Astrocyte of the cerebellum (primary cell): ENCODE measurements around the gene BOC.

Source experiments
- DNase-seq: peaks from one replicate; pipeline ENCODE4 v3.0.0-alpha.2; 2011; ENCODE audit warnings: low read depth
- H3K4me3 ChIP-seq: 2 replicates; pipeline ENCODE4 v1.5.1; 2011; ENCODE audit warnings: mild to moderate bottlenecking, low read depth, low read length, moderate library complexity
- CTCF ChIP-seq: IDR thresholded peaks from 2 replicates; pipeline ENCODE4 v1.5.1; 2012; ENCODE audit warnings: low read length, low read depth, moderate library complexity, mild to moderate bottlenecking; ENCODE audit errors: missing control alignments
- in situ Hi-C: cut with HindIII; loops from 2 replicates; pipeline ENCODE4 v1.10.0; 2017; ENCODE audit warnings: low sequenced_read_pairs

BOC gene

DNA sequence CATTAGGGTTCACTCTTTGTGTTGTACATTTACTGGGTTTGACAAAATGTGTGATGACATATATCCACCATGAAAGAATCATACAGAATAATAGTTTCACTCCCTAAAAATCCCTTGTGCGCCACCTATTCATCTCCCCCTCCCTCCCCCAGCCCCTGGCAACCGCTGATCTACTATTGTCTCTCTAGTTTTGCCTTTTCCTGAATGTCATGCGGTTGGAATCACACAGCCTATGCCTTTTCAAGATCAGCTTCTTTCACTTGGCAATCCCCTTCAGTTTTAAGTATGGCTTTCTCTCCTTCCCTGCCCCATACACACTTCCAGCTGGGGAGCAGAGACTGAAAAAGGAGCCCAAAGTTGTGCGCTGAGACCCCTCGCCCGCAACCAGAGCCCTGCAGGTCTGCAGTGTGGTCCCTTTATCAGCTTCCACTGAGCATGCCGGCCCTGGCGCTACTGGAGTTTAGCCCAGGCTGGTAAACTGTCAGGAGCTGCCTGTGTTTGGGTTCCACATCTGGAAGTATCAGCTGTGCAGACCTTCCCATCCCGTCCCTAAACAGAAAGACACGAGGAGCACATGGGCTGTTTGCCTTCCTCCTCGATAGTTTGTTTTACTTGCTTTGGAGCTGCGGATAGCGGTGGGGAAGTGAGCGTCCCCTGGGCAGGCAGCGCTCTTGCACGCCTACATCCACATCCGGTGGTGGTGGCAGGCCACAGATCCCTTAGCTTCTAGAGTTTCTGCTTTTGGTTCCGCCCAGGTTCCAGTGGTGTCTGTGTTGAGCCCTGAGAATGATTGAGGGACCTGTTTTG is 12.3 kb downstream of the BOC start:
- in situ Hi-C loops: no loop called here
- no peak for TF ChIP-seq CTCF
- no peak overlapping the region for H3K4me3 ChIP-seq
- DNase-seq: no peak

DNA sequence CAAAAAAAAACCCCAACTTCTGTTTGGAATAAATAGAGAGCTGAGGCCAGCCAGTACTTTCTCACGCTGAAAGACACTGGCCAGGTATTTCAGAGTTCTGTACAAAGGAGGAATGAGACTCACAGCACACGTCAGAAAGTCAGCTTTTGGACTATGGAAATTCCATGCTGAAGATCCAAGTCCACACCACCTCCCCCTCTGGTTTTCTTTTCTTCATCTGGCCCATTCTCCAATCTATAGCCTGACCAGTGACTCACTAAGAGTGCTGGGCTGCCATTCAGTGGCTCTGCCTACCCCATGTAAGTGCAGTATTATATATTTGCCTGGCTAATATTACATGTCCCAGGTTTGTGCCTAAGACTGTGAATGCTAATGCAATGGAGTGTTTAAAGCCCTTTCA is 13.9 kb downstream of the BOC start:
- TF ChIP-seq CTCF: no peak
- no peak overlapping the region for H3K4me3 ChIP-seq
- in situ Hi-C loops: no loop called here
- DNase-seq: no peak

DNA sequence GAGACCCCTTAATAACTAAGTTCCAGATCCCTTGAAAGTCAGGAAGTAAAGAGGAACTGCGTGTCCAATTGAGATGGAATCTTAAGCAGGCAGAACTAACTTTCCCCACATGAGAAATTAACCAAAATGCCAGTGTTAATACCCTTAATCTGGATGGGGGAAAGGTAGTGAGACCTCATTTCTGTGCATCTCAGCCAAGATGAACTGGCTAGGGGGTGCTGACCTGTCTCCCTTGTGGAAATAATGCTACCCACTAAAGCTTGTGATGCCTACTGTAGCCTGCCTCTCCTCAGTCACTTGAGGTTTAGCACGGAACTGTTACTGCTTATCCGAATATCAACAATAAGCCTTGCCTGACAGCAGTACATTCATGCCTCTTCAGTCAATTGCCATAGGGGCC is 15.1 kb downstream of the BOC start:
- in situ Hi-C loops: no loop called here
- no peak overlapping the region for H3K4me3 ChIP-seq
- DNase-seq: peak; percentile 44
- TF ChIP-seq CTCF: no peak

- in situ Hi-C loops: no loop called here
- no peak overlapping the region for H3K4me3 ChIP-seq
- no peak for TF ChIP-seq CTCF
- DNase-seq: no peak
Measured at GRCh38 chr3:113227146-113227545, 15.8 kb downstream of the BOC start.

GRCh38 chr3:113228498-113229286 is 17.3 kb downstream of the BOC start:
- no peak for DNase-seq
- TF ChIP-seq CTCF: no peak
- in situ Hi-C loops: no loop called here
- no peak overlapping the region for H3K4me3 ChIP-seq

- no peak overlapping the region for H3K4me3 ChIP-seq
- DNase-seq: peak; percentile 42
- TF ChIP-seq CTCF: no peak
- in situ Hi-C loops: no loop called here
Measured at GRCh38 chr3:113231391-113231790, 20.0 kb downstream of the BOC start.
